Measurements from ENCODE around the gene VARS2. TPM values are rescaled to one million over a fixed set of nuclear protein-coding genes. Genes with fewer than 3 reads are reported as not detected.

VARS2 gene
- total and polyA plus RNA-seq, 3 donors from 2014 or later, result 31.4 to 45.5 (median 36.5) TPM

DNA sequence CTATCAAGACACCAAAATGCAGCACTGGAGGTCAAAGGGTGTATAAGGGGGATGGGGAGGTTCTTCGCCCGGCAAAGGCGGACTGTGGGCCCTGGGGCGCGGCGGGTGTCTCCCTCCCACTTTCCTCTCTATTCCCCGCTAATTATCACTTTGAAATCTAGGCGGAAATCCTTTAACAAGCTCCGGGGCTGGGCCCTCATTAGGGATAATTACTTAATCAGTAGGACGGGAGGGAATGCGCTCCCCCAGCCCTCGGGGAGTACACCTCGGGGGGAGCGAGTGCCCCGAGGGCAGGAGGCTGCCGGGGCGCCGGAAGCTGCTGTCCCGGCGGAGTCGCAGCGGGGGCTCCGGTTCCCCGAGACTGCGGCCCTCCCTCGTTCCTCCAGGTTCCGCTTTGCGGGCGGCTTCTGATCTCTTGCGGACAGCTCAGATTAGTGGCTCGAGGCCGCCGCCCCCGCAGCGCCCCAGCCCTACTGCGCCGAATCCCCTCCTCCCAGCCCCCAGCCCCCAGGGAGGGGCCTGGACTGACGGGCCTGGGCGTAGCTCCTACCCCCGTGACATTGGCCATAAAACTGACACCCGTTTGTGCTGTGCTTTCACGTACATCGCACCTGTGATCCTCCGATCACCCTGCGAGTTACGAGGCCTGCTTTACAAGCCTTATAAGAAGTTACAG, 41.5 kb downstream of the VARS2 start:
- peak overlapping the region; percentile 15 to 57 for H3K27ac ChIP-seq
- H3K27me3 ChIP-seq, result no peaks in the 10 kb centered on the region

DNA sequence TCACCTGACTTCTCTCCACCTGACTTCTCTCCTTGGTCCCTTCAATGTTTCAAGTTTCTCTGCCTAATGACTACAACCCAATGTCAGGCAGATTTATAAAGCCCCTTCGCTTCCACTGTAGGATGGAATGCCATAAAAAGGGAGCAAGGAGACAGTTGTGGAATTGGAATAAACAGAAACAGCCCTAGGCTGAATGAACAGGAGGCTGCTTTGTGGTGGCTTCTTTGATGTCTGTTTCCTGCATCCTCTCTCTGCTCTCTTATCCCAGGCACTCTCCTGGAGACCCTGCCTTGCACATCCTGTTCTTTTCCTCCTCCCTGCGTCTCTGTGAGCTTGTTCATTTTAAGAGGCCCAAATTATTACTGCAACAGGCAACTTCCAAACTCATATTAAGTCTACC, 43.7 kb downstream of the VARS2 start:
- Histone ChIP-seq H3K36me3 (ENCODE audit: low read depth, missing control alignments) (no peaks in the 10 kb centered on the region), H3K4me3 (no peak overlapping the region), H3K27me3 (no peaks in the 10 kb centered on the region), H3K4me1 (peaks cover 7% of the 10 kb centered on the region), H3K9me3 (no peaks in the 10 kb centered on the region), H3K27ac (no peak overlapping the region)
- TF ChIP-seq, protein P1, sequence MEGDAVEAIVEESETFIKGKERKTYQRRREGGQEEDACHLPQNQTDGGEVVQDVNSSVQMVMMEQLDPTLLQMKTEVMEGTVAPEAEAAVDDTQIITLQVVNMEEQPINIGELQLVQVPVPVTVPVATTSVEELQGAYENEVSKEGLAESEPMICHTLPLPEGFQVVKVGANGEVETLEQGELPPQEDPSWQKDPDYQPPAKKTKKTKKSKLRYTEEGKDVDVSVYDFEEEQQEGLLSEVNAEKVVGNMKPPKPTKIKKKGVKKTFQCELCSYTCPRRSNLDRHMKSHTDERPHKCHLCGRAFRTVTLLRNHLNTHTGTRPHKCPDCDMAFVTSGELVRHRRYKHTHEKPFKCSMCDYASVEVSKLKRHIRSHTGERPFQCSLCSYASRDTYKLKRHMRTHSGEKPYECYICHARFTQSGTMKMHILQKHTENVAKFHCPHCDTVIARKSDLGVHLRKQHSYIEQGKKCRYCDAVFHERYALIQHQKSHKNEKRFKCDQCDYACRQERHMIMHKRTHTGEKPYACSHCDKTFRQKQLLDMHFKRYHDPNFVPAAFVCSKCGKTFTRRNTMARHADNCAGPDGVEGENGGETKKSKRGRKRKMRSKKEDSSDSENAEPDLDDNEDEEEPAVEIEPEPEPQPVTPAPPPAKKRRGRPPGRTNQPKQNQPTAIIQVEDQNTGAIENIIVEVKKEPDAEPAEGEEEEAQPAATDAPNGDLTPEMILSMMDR (IDR thresholded peaks at IDR 0.05), result no peak
- TF ChIP-seq POLR2A (IDR thresholded peaks at IDR 0.05), result no peak
- WGBS, 2 donors, result 65 to 70% methylated on average over 2 of the region's 2 CpGs
- intact Hi-C loops (cut with DNase I; ENCODE audit: low total_unique reads), result no loop called here
- no peak for DNase-seq

More for the DNA sequence above, 41.5 kb downstream of the VARS2 start:
- 14 to 22% methylated on average over 21 to 46 of the region's 46 CpGs for WGBS, 2 donors
- H3K36me3 ChIP-seq (ENCODE audit: low read depth, missing control alignments), result no peaks in the 10 kb centered on the region
- peaks cover 7% of the 10 kb centered on the region for H3K4me1 ChIP-seq
- H3K9me3 ChIP-seq, result no peaks in the 10 kb centered on the region
- DNase-seq, result peak; percentile 61
- intact Hi-C loops (cut with DNase I; ENCODE audit: low total_unique reads), result no loop called here
- no peak for TF ChIP-seq POLR2A (IDR thresholded peaks at IDR 0.05)
- TF ChIP-seq, protein P1 (IDR thresholded peaks at IDR 0.05), result no peak
- peak overlapping the region; percentile 55 to 59 for H3K4me3 ChIP-seq

DNA sequence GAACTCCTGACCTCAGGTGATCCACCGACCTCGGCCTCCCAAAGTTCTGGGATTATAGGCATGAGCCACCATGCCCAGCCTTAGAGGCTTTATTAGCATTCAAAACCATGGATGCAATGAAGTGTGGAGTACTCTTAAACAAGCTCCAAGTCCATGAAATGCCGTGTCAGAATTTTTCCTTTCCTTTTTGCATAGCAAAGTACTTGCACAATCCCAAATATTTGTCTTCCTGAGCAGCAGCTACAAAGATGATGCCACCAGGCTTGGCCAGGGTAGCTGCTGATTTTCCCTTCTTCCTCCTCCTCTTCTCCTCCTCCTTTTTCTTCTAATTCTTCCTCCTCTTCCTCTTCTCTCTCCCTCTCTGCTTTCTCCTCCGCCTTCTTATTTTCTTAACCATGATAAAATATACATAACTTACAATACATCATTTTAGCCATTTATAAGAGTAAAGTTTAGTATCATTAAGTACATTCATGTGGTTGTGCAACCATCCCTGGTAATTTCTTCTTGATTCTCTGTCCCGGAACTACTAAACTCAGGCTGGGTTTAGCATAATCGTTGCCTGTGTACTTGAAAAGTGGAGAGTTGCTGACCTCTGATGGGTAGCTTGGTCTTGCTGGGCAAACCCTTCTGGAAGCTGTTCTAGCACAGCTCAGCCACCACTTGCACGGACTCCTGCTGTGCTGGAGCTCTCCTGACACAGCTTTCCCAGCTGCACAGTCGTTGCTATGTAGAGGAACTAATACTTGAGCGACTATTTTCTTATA, 47.1 kb downstream of the VARS2 start:
- intact Hi-C loops (cut with DNase I; ENCODE audit: low total_unique reads), result no loop called here
- Histone ChIP-seq H3K4me3 (no peak overlapping the region), H3K9me3 (no peaks in the 10 kb centered on the region), H3K4me1 (peaks cover 3% of the 10 kb centered on the region), H3K27ac (no peak overlapping the region), H3K27me3 (no peaks in the 10 kb centered on the region), H3K36me3 (ENCODE audit: low read depth, missing control alignments) (no peaks in the 10 kb centered on the region)
- 84 to 89% methylated on average over 9 of the region's 9 CpGs for WGBS, 2 donors
- no peak for DNase-seq
- TF ChIP-seq, protein P1 (IDR thresholded peaks at IDR 0.05), result no peak
- no peak for TF ChIP-seq POLR2A (IDR thresholded peaks at IDR 0.05)

DNA sequence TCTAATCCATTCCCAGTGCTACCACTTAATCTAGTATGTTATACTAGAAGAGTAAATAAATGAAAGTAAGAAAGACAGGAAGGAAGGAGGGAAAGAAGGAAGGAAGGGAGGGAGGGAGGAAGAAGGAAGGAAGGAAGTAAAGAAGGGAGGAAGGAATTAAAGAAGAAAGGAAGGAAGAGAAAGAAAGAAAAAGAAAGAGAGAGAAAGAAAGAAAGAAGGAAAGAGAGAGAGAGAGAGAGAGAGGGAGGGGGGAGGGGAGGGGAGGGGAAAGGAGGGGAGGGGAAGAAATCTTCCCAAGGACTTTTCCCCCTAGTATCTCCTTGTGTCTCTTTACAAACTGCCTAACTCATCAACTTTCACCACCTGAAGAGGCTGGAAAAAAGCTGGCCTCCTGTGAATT, 48.7 kb downstream of the VARS2 start:
- Histone ChIP-seq H3K27me3 (no peaks in the 10 kb centered on the region), H3K9me3 (no peaks in the 10 kb centered on the region), H3K27ac (no peak overlapping the region), H3K4me3 (no peak overlapping the region), H3K4me1 (no peaks in the 10 kb centered on the region), H3K36me3 (ENCODE audit: low read depth, missing control alignments) (no peaks in the 10 kb centered on the region)
- no peak for DNase-seq
- intact Hi-C loops (cut with DNase I; ENCODE audit: low total_unique reads), result no loop called here
- TF ChIP-seq, protein P1 (IDR thresholded peaks at IDR 0.05), result no peak
- no peak for TF ChIP-seq POLR2A (IDR thresholded peaks at IDR 0.05)
